ENCODE data around the gene SMARCA4.

DNA sequence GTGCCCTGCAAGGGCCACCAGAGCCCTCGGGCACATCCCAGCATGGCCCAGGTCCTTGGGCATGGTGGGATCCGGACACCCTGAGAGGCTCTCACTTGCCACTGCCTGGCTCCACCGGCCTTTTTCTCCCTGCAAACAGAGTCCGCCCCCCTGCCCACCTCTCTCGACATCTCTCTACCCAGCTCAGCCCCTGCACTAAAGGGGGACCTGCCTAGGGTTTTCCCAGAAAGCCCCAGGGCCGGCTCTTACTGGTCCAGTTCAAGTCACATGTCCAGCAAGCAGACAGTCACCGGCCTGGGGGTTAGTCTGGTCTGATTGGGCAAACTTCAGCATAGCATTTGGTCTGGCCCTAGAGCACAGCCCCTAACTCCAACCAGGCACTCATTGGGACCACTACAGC is 52.9 kb downstream of the SMARCA4 start:
- TF ChIP-seq, protein P1, sequence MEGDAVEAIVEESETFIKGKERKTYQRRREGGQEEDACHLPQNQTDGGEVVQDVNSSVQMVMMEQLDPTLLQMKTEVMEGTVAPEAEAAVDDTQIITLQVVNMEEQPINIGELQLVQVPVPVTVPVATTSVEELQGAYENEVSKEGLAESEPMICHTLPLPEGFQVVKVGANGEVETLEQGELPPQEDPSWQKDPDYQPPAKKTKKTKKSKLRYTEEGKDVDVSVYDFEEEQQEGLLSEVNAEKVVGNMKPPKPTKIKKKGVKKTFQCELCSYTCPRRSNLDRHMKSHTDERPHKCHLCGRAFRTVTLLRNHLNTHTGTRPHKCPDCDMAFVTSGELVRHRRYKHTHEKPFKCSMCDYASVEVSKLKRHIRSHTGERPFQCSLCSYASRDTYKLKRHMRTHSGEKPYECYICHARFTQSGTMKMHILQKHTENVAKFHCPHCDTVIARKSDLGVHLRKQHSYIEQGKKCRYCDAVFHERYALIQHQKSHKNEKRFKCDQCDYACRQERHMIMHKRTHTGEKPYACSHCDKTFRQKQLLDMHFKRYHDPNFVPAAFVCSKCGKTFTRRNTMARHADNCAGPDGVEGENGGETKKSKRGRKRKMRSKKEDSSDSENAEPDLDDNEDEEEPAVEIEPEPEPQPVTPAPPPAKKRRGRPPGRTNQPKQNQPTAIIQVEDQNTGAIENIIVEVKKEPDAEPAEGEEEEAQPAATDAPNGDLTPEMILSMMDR (conservative IDR thresholded peaks at IDR 0.05; ENCODE audit: low read depth in 2 of 2): no peak
- TF ChIP-seq EZH2 (IDR thresholded peaks at IDR 0.05; ENCODE audit: low read depth, unreplicated experiment) (no peak), POLR2AphosphoS5 (IDR thresholded peaks at IDR 0.05; ENCODE audit: low read depth) (no peak), CREB1 (CRISPR knock-in tag; IDR thresholded peaks at IDR 0.05; ENCODE audit: low read depth) (no peak), JUNB (IDR thresholded peaks at IDR 0.05; ENCODE audit: unreplicated experiment) (no peak), EZH2phosphoT487 (IDR thresholded peaks at IDR 0.05; ENCODE audit: unreplicated experiment) (no peak)

All from GM23338 (cell line).